Measurements from ENCODE around the gene ACTR3.

- TF ChIP-seq CTCF (IDR thresholded peaks at IDR 0.05): no peak
- no peak for TF ChIP-seq POLR2A (IDR thresholded peaks at IDR 0.05)
- no peak for TF ChIP-seq POLR2AphosphoS5 (IDR thresholded peaks at IDR 0.05)
- no peak for TF ChIP-seq EP300 (IDR thresholded peaks at IDR 0.05)
Observed at GRCh38 chr2:113992090-113992489, 102.2 kb downstream of the ACTR3 start.
